ENCODE results near the gene GOLGA6L1. TPM values are rescaled to one million over a fixed set of nuclear protein-coding genes. Genes with fewer than 3 reads are reported as not detected.

GOLGA6L1 gene
- not detected in 2 replicates for total RNA-seq

GRCh38 chr15:23136722-23137121, at the start of gene GOLGA6L1:
Gene GOLGA6L1 (minus strand): TSS chr15:23136822. CDS start chr15:23136731, 91 bp downstream.

Other genes starting within 250 kb of the GOLGA6L1 start
- 78.5 and 79.6 TPM in 2 replicates for gene CYFIP1, start 156.5 kb downstream of the GOLGA6L1 start, total RNA-seq
- gene TUBGCP5, start 97.3 kb downstream of the GOLGA6L1 start, total RNA-seq: 18.7 and 24.5 TPM in 2 replicates
- gene GOLGA6L26, start 197.4 kb upstream of the GOLGA6L1 start, total RNA-seq: not detected in 2 replicates
- gene GOLGA8S, start 217.9 kb upstream of the GOLGA6L1 start, total RNA-seq: under 0.01 and 0.09 TPM in 2 replicates